Measurements from ENCODE around the gene ADAM12. TPM values are rescaled to one million over a fixed set of nuclear protein-coding genes. Genes with fewer than 3 reads are reported as not detected.

ADAM12 gene
- total and polyA plus RNA-seq, 2 donors (not counting 3 experiments of a cell fraction or from before 2014, with no cell fraction given): 0.22 to 0.33 TPM

DNA sequence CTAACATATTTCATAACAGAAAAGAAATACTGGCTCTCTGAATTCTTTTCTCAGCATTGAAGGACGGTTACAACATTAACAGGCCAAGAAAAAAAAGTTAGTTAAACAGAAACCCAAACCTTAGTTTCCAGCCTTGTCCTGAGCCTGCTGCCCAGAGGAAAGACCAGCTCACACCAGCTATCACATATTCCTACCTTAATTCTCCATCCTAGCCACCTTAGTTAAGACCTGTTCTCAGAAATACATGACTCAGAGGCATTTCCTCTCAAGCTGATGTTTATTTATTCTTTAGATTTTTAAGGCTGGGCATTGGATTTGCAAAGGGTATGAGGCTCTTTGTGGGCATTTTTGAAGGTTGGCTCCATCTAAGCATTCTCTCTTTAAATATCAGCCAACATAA is 34.3 kb upstream of the ADAM12 start:
- H3K9me3 ChIP-seq (replicated peaks; ENCODE audit: control insufficient read depth, insufficient read depth, low read length): no peaks in the 10 kb centered on the region
- no peaks in the 10 kb centered on the region for H3K9me1 ChIP-seq (replicated peaks; ENCODE audit: control insufficient read depth, extremely low read depth, insufficient read depth, low read length)
- BruUV-seq (replicated peaks): no TSS peak
- dilution Hi-C loops (cut with MboI; ENCODE audit: extremely low pct_ligation_motif_present, low sequenced_read_pairs): no loop called here
- H2AFZ ChIP-seq (ENCODE audit: low read depth, low read length): no peak overlapping the region
- CTCF ChIA-PET: no interaction called here
- H3K9ac ChIP-seq (replicated peaks; ENCODE audit: extremely low read depth, insufficient read depth, low read length): no peak overlapping the region
- no peak for DNase-seq (ENCODE audit: low read depth, low spot score)
- intact Hi-C loops (cut with micrococcal nuclease): no loop called here
- no peaks in the 10 kb centered on the region for H3K79me2 ChIP-seq (ENCODE audit: control insufficient read depth, insufficient read depth, low read length)
- no peak overlapping the region for H3K27ac ChIP-seq (ENCODE audit: insufficient read depth, low read depth, low read length)
- FAIRE-seq: no peak
- H3K27me3 ChIP-seq (ENCODE audit: control insufficient read depth in 2 of 2, insufficient read depth in 2 of 2, low read length in 2 of 2): no peaks in the 10 kb centered on the region
- no peaks in the 10 kb centered on the region for H4K20me1 ChIP-seq (replicated peaks; ENCODE audit: control insufficient read depth, extremely low read depth, insufficient read depth, low read length)
- no peak overlapping the region for H3K4me2 ChIP-seq (ENCODE audit: insufficient read depth, low read length)
- no peaks in the 10 kb centered on the region for H3K36me3 ChIP-seq (ENCODE audit: control insufficient read depth in 2 of 2, extremely low read depth in 1 of 2, insufficient read depth in 2 of 2, low read length in 2 of 2)
- POLR2A ChIA-PET: no interaction called here
- TF ChIP-seq EZH2 (IDR thresholded peaks at IDR 0.05; ENCODE audit: borderline replicate concordance, low read depth, low read length, severe bottlenecking) (no peak), JUN (IDR thresholded peaks at IDR 0.05; ENCODE audit: borderline replicate concordance, insufficient read depth, insufficient read length, low read depth) (no peak)
- TF ChIP-seq, protein P1, sequence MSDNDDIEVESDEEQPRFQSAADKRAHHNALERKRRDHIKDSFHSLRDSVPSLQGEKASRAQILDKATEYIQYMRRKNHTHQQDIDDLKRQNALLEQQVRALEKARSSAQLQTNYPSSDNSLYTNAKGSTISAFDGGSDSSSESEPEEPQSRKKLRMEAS (IDR thresholded peaks at IDR 0.05; ENCODE audit: insufficient read depth, insufficient read length): no peak
- no peaks in the 10 kb centered on the region for H3K4me1 ChIP-seq (ENCODE audit: control insufficient read depth, extremely low read depth, insufficient read depth, low read length)
- no peak overlapping the region for H3K4me3 ChIP-seq (replicated peaks in 1 of 3; ENCODE audit: insufficient read depth in 1 of 3, low read depth in 1 of 3, low read length in 3 of 3)

GRCh38 chr10:126421756-126422256 is 33.5 kb upstream of the ADAM12 start:
- no peaks in the 10 kb centered on the region for H4K20me1 ChIP-seq (replicated peaks; ENCODE audit: control insufficient read depth, extremely low read depth, insufficient read depth, low read length)
- no peaks in the 10 kb centered on the region for H3K79me2 ChIP-seq (ENCODE audit: control insufficient read depth, insufficient read depth, low read length)
- no peak overlapping the region for H3K4me3 ChIP-seq (replicated peaks in 1 of 3; ENCODE audit: insufficient read depth in 1 of 3, low read depth in 1 of 3, low read length in 3 of 3)
- no peak overlapping the region for H3K9ac ChIP-seq (replicated peaks; ENCODE audit: extremely low read depth, insufficient read depth, low read length)
- BruUV-seq (replicated peaks): no TSS peak
- H3K4me1 ChIP-seq (ENCODE audit: control insufficient read depth, extremely low read depth, insufficient read depth, low read length): no peaks in the 10 kb centered on the region
- intact Hi-C loops (cut with micrococcal nuclease) (loop anchor here (2.0 kb wide), 1 partner anchor 19 kb away; no protein-coding TSS in a partner anchor), dilution Hi-C loops (cut with MboI; ENCODE audit: extremely low pct_ligation_motif_present, low sequenced_read_pairs) (no loop called here)
- FAIRE-seq (no peak), DNase-seq (ENCODE audit: low read depth, low spot score) (no peak)
- H3K9me1 ChIP-seq (replicated peaks; ENCODE audit: control insufficient read depth, extremely low read depth, insufficient read depth, low read length): no peaks in the 10 kb centered on the region
- POLR2A ChIA-PET: no interaction called here
- no peak for TF ChIP-seq MYC (IDR thresholded peaks at IDR 0.05; ENCODE audit: low read depth, low read length)
- TF ChIP-seq GATA2 (IDR thresholded peaks at IDR 0.05; ENCODE audit: insufficient read depth, insufficient read length, low read depth, low read length): no peak
- H3K9me3 ChIP-seq (replicated peaks; ENCODE audit: control insufficient read depth, insufficient read depth, low read length): no peaks in the 10 kb centered on the region
- no peaks in the 10 kb centered on the region for H3K27me3 ChIP-seq (ENCODE audit: control insufficient read depth in 2 of 2, insufficient read depth in 2 of 2, low read length in 2 of 2)
- H3K27ac ChIP-seq (ENCODE audit: insufficient read depth, low read depth, low read length): no peak overlapping the region
- H3K36me3 ChIP-seq (ENCODE audit: control insufficient read depth in 2 of 2, extremely low read depth in 1 of 2, insufficient read depth in 2 of 2, low read length in 2 of 2): no peaks in the 10 kb centered on the region
- CTCF ChIA-PET: no interaction called here
- H3K4me2 ChIP-seq (ENCODE audit: insufficient read depth, low read length): no peak overlapping the region
- no peak overlapping the region for H2AFZ ChIP-seq (ENCODE audit: low read depth, low read length)
